GM10847 (cell line): Measurements from ENCODE around the gene LMF1.

Experiments used
- POLR2A ChIP-seq: IDR thresholded peaks from 2 replicates; pipeline ENCODE4 v1.6.1; 2011; ENCODE audit not compliant: insufficient read length; ENCODE audit errors: extremely low read depth

LMF1 gene

DNA sequence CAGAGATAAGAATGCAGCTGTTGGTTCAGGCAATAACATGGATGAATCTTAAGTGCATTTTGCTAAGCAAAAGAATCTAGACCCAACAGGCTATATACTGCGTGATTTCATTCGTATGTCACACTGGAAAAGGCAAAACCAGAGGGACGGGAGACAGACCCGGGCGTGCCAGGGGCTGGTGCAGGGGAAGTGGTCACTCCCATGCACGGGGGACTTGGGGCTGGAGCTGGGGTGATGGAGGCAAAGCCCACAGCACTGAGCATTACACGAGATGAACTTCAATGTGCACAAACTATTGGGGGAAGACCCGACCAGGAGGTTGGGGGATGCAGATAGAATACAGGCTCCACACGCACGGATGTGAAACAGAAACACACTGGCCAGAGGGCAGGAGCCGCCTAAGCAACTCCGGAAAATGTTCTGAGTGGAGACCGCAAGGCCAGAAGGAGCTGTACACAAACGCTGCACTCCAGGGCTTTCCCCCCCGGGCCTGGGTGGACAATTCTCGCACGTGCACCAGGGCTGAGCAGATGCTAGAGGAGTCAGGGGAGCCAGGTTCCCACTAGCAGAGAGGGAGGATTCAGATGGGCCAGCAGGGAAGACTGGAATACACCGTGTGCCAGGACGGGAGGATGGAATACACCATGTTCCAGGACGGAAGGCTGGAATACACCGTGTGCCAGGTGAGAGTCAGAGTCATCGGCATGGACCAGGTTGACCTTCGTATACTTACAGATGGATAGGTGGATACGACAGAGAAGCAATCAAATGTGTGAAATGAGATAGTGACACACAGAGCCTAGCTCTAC is 11.3 kb downstream of the LMF1 start:
- TF ChIP-seq POLR2A, result no peak

GRCh38 chr16:952321-952720 is 18.5 kb downstream of the LMF1 start:
- no peak for TF ChIP-seq POLR2A

DNA sequence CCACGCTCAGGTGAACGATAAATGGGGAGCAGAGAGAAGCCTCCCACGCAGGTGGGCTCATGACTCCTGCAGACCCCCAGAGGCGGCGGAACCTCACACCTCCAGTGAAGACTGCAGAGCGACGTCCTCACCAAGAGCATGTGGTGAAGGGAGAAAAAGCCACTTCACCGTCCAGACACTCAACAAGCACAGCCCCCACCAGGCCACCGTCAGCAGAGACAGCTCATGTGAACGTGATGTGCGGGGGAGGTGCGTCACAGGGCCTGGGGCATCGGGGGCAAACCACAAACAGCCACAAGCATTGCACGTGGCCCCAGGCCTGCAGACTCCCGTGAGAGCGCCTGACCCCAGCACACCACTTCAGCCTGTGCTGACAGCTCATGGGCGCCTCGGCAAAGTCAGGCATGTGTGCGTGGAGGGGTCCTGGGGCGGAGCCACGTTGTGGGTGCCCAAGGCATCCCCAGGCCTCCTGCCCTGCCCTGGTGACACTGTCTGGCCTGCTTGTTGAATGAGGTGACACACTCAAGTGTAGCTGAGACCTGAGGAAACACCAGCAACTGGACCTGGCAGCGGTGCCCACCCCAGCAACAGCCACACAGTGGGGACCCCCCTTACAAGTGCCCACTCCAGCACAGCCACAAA is 19.0 kb downstream of the LMF1 start:
- TF ChIP-seq POLR2A, result no peak

DNA sequence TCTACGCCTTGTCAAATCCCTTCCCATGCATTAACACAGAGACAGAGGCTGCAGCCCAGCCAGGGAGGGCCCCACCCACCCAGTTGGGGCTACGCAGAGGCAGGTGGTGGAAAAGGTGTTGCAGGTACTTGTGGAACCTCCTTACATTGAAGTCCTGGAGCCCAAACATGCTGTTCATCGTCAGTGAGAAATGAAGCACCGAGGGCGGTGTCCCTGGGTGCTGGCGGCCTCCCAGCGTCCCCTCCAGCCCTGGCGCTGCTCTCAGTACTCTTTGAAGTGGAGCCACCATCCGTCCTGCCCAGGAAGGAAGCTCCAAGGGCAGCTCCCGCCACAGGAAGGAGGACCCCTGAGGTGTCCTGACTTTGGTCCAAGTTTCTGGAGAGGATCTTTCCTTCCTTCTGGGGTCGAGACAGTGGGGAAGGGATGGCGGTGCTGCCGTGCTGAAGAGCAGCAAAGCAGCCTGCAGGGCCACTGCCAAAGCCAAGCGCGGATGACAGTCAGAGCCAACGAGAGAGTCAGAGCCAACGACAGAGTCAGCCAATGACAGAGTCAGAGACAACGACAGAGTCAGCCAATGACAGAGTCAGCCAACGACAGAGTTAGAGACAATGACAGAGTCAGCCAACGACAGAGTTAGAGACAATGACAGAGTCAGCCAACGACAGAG is 23.4 kb downstream of the LMF1 start:
- no peak for TF ChIP-seq POLR2A

DNA sequence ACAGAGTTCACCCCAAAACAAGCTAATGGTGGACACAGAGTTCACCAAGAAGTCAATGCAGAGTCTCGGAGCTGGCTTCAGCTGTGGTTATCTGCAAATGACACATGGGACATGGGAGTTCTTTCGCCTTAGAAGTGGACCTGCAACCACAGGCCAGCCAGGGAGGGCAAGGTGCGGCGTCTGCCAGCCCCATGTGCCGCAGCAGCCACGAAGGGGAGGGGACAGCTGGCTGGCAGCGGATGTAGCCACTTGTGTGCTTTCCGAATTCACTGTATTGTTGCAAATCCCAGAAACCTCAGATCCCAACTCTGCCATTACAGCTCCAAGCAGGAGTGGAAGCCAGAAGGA is 24.8 kb downstream of the LMF1 start:
- no peak for TF ChIP-seq POLR2A

- TF ChIP-seq POLR2A, result no peak
Observed at GRCh38 chr16:945271-946047, 25.3 kb downstream of the LMF1 start.

GRCh38 chr16:943971-944370 is 26.8 kb downstream of the LMF1 start:
- TF ChIP-seq POLR2A, result no peak

DNA sequence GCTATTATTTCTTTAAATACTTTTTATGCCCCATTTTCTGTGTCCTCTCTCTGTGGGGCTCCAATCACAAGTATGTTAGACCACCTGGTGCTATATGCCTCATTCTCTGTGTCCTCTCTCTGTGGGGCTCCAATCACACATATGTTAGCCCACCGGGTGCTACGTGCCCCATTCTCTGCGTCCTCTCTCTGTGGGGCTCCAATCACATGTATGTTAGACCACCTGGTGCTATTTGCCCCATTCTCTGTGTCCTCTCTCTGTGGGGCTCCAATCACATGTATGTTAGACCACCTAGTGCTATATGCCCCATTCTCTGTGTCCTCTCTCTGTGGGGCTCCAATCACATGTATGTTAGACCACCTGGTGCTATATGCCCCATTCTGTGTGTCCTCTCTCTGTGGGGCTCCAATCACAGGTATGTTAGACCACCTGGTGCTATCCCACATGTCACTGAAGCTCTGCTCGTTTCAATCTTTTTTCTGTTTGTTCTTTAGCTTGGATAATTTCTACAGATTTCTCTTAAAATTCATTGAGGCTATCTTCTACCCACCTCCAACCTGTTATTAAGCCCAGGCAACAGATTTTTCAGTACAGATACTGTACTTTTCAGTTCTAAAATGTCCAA is 28.2 kb downstream of the LMF1 start:
- no peak for TF ChIP-seq POLR2A

DNA sequence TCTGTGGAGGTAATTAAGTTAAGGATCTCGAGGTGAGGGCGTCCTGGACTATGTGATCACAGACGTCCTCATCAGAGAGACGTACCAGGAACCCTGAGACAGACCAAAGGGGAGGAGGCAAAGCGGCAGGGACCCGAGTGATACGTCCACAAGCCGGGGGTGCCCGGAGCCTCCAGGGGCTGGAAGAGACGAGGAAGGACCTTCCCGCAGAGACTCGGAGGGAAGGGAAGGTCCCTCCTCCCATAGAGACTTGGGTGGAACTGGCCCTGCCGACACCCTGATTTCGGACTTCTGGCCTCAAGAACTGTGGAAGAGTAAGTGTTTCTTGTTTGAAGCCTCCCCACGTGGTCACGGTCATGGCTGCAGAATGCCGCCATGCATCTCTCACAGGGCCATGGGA is 30.8 kb downstream of the LMF1 start:
- no peak for TF ChIP-seq POLR2A

GRCh38 chr16:939311-939710 is 31.5 kb downstream of the LMF1 start:
- no peak for TF ChIP-seq POLR2A

- TF ChIP-seq POLR2A, result no peak
Observed at GRCh38 chr16:938752-939151, 32.0 kb downstream of the LMF1 start.

DNA sequence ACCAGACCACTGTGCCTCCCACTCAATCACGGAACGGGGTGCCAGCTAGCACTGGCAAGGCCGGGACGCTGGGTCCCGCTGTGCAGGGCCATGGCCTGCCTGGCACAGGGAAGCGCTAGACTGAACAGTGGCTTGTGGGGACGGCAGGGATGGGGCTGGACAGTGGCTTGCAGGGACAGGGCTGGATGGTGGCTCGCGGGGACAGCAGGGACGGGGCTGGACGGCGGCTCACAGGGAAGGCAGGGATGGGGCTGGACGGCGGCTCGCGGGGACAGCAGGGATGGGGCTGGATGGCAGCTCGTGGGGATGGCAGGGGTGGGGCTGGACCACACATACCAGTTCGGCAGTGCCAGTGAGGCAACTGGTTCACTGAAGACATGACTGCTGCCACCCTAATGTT is 32.6 kb downstream of the LMF1 start:
- TF ChIP-seq POLR2A, result no peak

DNA sequence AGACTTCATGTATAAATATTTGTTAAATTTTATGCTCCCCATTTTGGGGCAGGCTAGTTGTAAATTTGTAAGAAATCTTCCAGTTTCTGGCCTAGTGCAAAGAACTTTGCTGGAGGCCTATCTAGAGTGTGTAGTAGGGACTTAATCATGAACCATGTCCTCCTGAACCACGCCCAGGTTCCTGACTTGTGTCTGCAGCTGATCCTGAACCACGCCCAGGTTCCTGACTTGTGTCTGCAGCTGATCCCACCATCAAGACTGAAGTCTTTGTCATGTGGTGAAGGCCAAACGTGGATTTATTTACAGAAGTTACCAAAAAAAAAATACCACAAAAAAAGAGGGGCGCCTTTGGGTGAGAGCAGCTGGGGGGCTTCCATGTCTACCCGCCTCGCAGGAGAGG is 33.1 kb downstream of the LMF1 start:
- TF ChIP-seq POLR2A, result no peak

DNA sequence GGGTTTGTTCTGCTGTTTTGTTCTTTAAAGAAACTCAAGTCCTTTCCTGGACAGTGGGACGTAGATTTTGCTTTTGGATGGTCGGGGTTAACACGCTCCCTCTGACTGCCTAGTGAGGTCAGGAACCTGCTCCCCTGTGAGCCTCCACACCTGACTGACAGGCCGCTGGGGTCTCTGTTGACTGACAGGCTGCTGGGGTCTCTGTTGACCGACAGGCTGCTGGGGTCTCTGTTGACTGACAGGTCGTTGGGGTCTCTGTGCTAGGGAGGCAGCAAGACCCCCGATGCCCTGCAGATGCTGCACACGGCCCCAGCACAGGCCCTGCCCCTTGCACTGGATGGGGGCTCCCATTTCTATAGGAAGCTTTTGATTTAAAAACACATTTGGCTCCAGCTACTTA is 33.5 kb downstream of the LMF1 start:
- TF ChIP-seq POLR2A, result no peak

GRCh38 chr16:935684-936083 is 35.1 kb downstream of the LMF1 start:
- TF ChIP-seq POLR2A, result no peak

GRCh38 chr16:934178-934577 is 36.6 kb downstream of the LMF1 start:
- TF ChIP-seq POLR2A, result no peak

GRCh38 chr16:933581-933980 is 37.2 kb downstream of the LMF1 start:
- TF ChIP-seq POLR2A, result no peak
